Erythroblast (primary cell): ENCODE results near the gene NXF1.

Experiments used
- GATA1 ChIP-seq: IDR thresholded peaks from 2 replicates; pipeline ENCODE4 v1.6.1; 2011; ENCODE audit warnings: low read depth, mild to moderate bottlenecking, control low read depth, low read length, moderate library complexity
- POLR2A ChIP-seq: IDR thresholded peaks from 2 replicates; pipeline ENCODE4 v1.6.1; 2011; ENCODE audit warnings: mild to moderate bottlenecking, low read length

DNA sequence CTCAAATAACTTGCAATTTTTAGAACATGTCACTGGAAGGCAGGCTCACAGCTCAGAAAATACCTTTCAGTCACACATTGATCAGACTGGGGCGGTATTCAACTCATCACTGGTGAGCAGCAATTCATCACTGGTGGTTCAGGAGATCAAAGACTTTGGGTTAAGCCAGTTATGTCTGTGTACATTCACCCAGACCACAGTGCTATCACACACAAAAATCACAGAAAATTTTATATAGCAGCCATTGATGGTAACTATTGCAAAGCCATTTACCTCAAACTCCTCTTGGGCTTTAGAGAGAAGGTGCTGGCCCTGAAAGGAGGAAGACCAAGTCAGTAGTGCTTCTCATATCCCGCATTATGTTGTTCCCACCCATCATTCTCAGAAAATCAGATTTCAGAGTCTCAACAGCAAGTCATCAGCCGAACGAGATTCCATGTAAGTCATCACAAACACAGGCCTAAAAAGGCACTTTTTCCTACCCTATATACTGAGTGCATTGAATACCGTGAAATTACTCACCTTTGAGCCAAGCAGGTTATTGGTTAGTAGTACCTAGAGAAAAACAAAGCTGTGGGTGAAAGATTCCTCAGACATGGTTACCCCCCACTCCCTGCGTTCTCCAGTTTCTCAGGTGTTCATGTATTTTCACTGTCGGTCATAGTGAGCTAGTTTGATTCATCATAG is 48.2 kb upstream of the NXF1 start:
- TF ChIP-seq POLR2A (no peak), GATA1 (no peak)
